Esophagus muscularis mucosa (tissue), 4 donors: ENCODE data around the gene ALDH8A1.

Experiments used
- EP300 ChIP-seq: sonication (generic); formaldehyde crosslinking; IDR thresholded peaks from one replicate; pipeline ENCODE4 v1.6.1; 2017; ENCODE audit warnings: antibody characterized with exemption
- POLR2A ChIP-seq: fragments of 450-650 bp; IDR thresholded peaks from one replicate; pipeline ENCODE4 v1.6.1; 2017; ENCODE audit warnings: antibody characterized with exemption, moderate library complexity, mild to moderate bottlenecking, low read depth
- TF ChIP-seq, protein P1 (sequence below), 3 experiments: fragments of 200-600 bp in 2 of 3; fragments of 450-650 bp in 1 of 3; sonication (generic) in 2 of 3; IDR thresholded peaks; one replicate each; pipeline ENCODE4 v1.5.1; 2017 to 2019; ENCODE audit warnings: antibody characterized with exemption in 3 of 3, mild to moderate bottlenecking in 2 of 3, moderate library complexity in 1 of 3

- TF ChIP-seq, protein P1, sequence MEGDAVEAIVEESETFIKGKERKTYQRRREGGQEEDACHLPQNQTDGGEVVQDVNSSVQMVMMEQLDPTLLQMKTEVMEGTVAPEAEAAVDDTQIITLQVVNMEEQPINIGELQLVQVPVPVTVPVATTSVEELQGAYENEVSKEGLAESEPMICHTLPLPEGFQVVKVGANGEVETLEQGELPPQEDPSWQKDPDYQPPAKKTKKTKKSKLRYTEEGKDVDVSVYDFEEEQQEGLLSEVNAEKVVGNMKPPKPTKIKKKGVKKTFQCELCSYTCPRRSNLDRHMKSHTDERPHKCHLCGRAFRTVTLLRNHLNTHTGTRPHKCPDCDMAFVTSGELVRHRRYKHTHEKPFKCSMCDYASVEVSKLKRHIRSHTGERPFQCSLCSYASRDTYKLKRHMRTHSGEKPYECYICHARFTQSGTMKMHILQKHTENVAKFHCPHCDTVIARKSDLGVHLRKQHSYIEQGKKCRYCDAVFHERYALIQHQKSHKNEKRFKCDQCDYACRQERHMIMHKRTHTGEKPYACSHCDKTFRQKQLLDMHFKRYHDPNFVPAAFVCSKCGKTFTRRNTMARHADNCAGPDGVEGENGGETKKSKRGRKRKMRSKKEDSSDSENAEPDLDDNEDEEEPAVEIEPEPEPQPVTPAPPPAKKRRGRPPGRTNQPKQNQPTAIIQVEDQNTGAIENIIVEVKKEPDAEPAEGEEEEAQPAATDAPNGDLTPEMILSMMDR (IDR thresholded peaks at IDR 0.05), result no peak
- TF ChIP-seq POLR2A (no peak), EP300 (no peak)
Measured at GRCh38 chr6:134936476-134936875, 13.4 kb downstream of the ALDH8A1 start.
